IMR-90 (cell line): ENCODE results near the gene EGFR. TPM values are rescaled to one million over a fixed set of nuclear protein-coding genes. Genes with fewer than 3 reads are reported as not detected.

Experiments
- ATAC-seq: fragments of 200-7000 bp; cut with Tn5 transposase; 2 replicates; pipeline ENCODE4 v1.9.1; 2020; ENCODE audit warnings: low read depth, mild to moderate bottlenecking, moderate library complexity
- BruUV-seq: library from RNA; stranded (reverse); fragments of 400-500 nt; replicated peaks from 2 replicates; lab custom pipeline; 2021; lab: Mats Ljungman, UMichigan
- CTCF ChIA-PET: fragments of 300-600 bp; formaldehyde crosslinking; extraction: SDS; loops from one replicate; lab custom pipeline; 2021; ENCODE audit warnings: antibody characterized with exemption; lab: Yijun Ruan, JAX
- POLR2A ChIA-PET: fragments of 300-600 bp; sonication (Branson Sonifier 250); formaldehyde crosslinking; loops from one replicate; lab custom pipeline; 2022; ENCODE audit warnings: antibody characterized with exemption; ENCODE audit not compliant: unreplicated experiment; lab: Charles Lee
- DNase-seq: peaks from one replicate; pipeline ENCODE4 v3.0.0; 2013
- H2AFZ ChIP-seq: replicated peaks from 2 replicates; pipeline ENCODE3; 2013; ENCODE audit warnings: low read length, mild to moderate bottlenecking; ENCODE audit not compliant: poor library complexity
- H2AK5ac ChIP-seq: 2 replicates; pipeline ENCODE4 v1.6.1; 2013; ENCODE audit warnings: low read depth, low read length, inconsistent platforms
- H2AK9ac ChIP-seq: replicated peaks from 2 replicates; pipeline ENCODE3; 2013; ENCODE audit warnings: mild to moderate bottlenecking, low read depth, low read length, moderate library complexity; ENCODE audit not compliant: poor library complexity
- H2BK120ac ChIP-seq: 2 replicates; pipeline ENCODE4 v1.6.1; 2013; ENCODE audit warnings: low read depth, low read length, inconsistent platforms
- H2BK15ac ChIP-seq: 3 replicates; pipeline ENCODE4 v1.6.1; 2013; ENCODE audit warnings: low read depth, low read length, inconsistent platforms
- H2BK20ac ChIP-seq: 2 replicates; pipeline ENCODE4 v1.6.1; 2013; ENCODE audit warnings: low read depth, mild to moderate bottlenecking, inconsistent platforms, low read length, moderate library complexity
- H2BK5ac ChIP-seq: 2 replicates; pipeline ENCODE4 v1.6.1; 2013; ENCODE audit warnings: mild to moderate bottlenecking, low read depth, low read length, inconsistent platforms; ENCODE audit not compliant: poor library complexity, severe bottlenecking
- H3K14ac ChIP-seq: replicated peaks from 2 replicates; pipeline ENCODE4 v1.6.1; 2013; ENCODE audit warnings: low read depth, low read length, inconsistent platforms
- H3K18ac ChIP-seq: 2 replicates; pipeline ENCODE4 v1.6.1; 2013; ENCODE audit warnings: low read depth, low read length, control low read depth
- H3K23ac ChIP-seq: 2 replicates; pipeline ENCODE4 v1.6.1; 2013; ENCODE audit warnings: low read depth, low read length, inconsistent platforms
- H3K27ac ChIP-seq: 2 replicates; pipeline ENCODE4 v1.5.1; 2013; ENCODE audit warnings: mild to moderate bottlenecking, control low read depth, low read length; ENCODE audit not compliant: insufficient read depth
- H3K27me3 ChIP-seq: 2 replicates; pipeline ENCODE4 v1.6.1; 2013; ENCODE audit warnings: low read length; ENCODE audit not compliant: control insufficient read depth, insufficient read depth
- H3K36me3 ChIP-seq: 2 replicates; pipeline ENCODE4 v1.6.1; 2013; ENCODE audit warnings: low read length, mixed read lengths; ENCODE audit not compliant: control insufficient read depth, insufficient read depth
- H3K4ac ChIP-seq: 2 replicates; pipeline ENCODE4 v1.6.1; 2013; ENCODE audit warnings: low read depth, low read length, inconsistent platforms
- H3K4me1 ChIP-seq: 2 replicates; pipeline ENCODE4 v1.6.1; 2013; ENCODE audit warnings: low read length, mixed read lengths; ENCODE audit not compliant: control insufficient read depth, insufficient read depth
- H3K4me2 ChIP-seq: 2 replicates; pipeline ENCODE4 v1.6.1; 2013; ENCODE audit warnings: low read depth, mild to moderate bottlenecking, control low read depth, low read length, moderate library complexity
- H3K4me3 ChIP-seq: 2 replicates; pipeline ENCODE4 v1.5.1; 2013; ENCODE audit warnings: low read depth, mild to moderate bottlenecking, control low read depth, low read length, moderate library complexity; ENCODE audit not compliant: insufficient read depth
- H3K56ac ChIP-seq: 2 replicates; pipeline ENCODE4 v1.6.1; 2013; ENCODE audit warnings: low read length, inconsistent platforms; ENCODE audit not compliant: insufficient read depth; ENCODE audit errors: extremely low read depth
- H3K79me1 ChIP-seq, 2 experiments: 2 replicates each; pipeline ENCODE4 v1.6.1; 2013; ENCODE audit warnings: low read length in 2 of 2, inconsistent platforms in 1 of 2, low read depth in 1 of 2
- H3K9ac ChIP-seq: 2 replicates; pipeline ENCODE4 v1.6.1; 2013; ENCODE audit warnings: low read depth, low read length, control low read depth
- H3K9me1 ChIP-seq: 2 replicates; pipeline ENCODE4 v1.6.1; 2013; ENCODE audit warnings: low read length, inconsistent platforms; ENCODE audit not compliant: insufficient read depth
- H3K9me3 ChIP-seq: 2 replicates; pipeline ENCODE4 v1.6.1; 2013; ENCODE audit warnings: low read length; ENCODE audit not compliant: control insufficient read depth, insufficient read depth
- H4K20me1 ChIP-seq: 2 replicates; pipeline ENCODE4 v1.6.1; 2013; ENCODE audit warnings: low read length, inconsistent platforms; ENCODE audit not compliant: insufficient read depth
- H4K5ac ChIP-seq: 2 replicates; pipeline ENCODE4 v1.6.1; 2013; ENCODE audit warnings: mild to moderate bottlenecking, low read depth, low read length, control low read depth
- H4K8ac ChIP-seq, 2 experiments: 2 replicates each; pipeline ENCODE4 v1.6.1; 2013; ENCODE audit warnings: low read depth in 2 of 2, low read length in 2 of 2, control low read depth in 1 of 2, inconsistent platforms in 1 of 2
- H4K91ac ChIP-seq: 2 replicates; pipeline ENCODE4 v1.6.1; 2013; ENCODE audit warnings: low read depth, low read length, inconsistent platforms; ENCODE audit not compliant: insufficient read depth
- BHLHE40 ChIP-seq: fragments of 150-350 bp; IDR thresholded peaks from 2 replicates; pipeline ENCODE4 v1.6.1; 2016; ENCODE audit warnings: mild to moderate bottlenecking, low read depth, low read length
- CEBPB ChIP-seq: IDR thresholded peaks from 2 replicates; pipeline ENCODE4 v1.6.1; 2012; ENCODE audit warnings: low read depth, low read length, improper control_type of control experiment
- CHD1 ChIP-seq: IDR thresholded peaks from 2 replicates; pipeline ENCODE4 v1.6.1; 2012; ENCODE audit warnings: low read depth, low read length, improper control_type of control experiment
- CTCF ChIP-seq: conservative IDR thresholded peaks from 2 replicates; pipeline ENCODE4 v1.5.1; 2012; ENCODE audit warnings: mild to moderate bottlenecking, low read depth, low read length, improper control_type of control experiment
- ELK1 ChIP-seq: fragments of 150-350 bp; IDR thresholded peaks from 2 replicates; pipeline ENCODE4 v1.6.1; 2016; ENCODE audit warnings: low read depth, mild to moderate bottlenecking, low read length, moderate library complexity, borderline replicate concordance
- FOS ChIP-seq: fragments of 150-350 bp; IDR thresholded peaks from 2 replicates; pipeline ENCODE4 v1.6.1; 2016; ENCODE audit warnings: low read depth, low read length
- MAFK ChIP-seq: IDR thresholded peaks from 2 replicates; pipeline ENCODE4 v1.6.1; 2012; ENCODE audit warnings: low read depth, low read length, improper control_type of control experiment
- MAZ ChIP-seq: IDR thresholded peaks from 2 replicates; pipeline ENCODE4 v1.6.1; 2012; ENCODE audit warnings: low read depth, mild to moderate bottlenecking, low read length, improper control_type of control experiment, moderate library complexity, borderline replicate concordance
- MXI1 ChIP-seq: IDR thresholded peaks from 2 replicates; pipeline ENCODE4 v1.6.1; 2012; ENCODE audit warnings: low read depth, mild to moderate bottlenecking, low read length, moderate library complexity, borderline replicate concordance
- NFE2L2 ChIP-seq: fragments of 150-350 bp; IDR thresholded peaks from 2 replicates; pipeline ENCODE4 v1.6.1; 2016; ENCODE audit warnings: low read depth, mild to moderate bottlenecking, low read length
- POLR2A ChIP-seq: IDR thresholded peaks from 2 replicates; pipeline ENCODE4 v1.6.1; 2012; ENCODE audit warnings: mild to moderate bottlenecking, low read depth, low read length
- RAD21 ChIP-seq: IDR thresholded peaks from 2 replicates; pipeline ENCODE4 v1.6.1; 2012; ENCODE audit warnings: low read length, improper control_type of control experiment
- RCOR1 ChIP-seq: IDR thresholded peaks from 2 replicates; pipeline ENCODE4 v1.6.1; 2012; ENCODE audit warnings: mild to moderate bottlenecking, low read length, improper control_type of control experiment; ENCODE audit not compliant: insufficient replicate concordance
- RFX5 ChIP-seq: IDR thresholded peaks from 2 replicates; pipeline ENCODE4 v1.8.0; 2012; ENCODE audit warnings: low read depth, mild to moderate bottlenecking, low read length, moderate library complexity
- SMC3 ChIP-seq: fragments of 150-350 bp; IDR thresholded peaks from 2 replicates; pipeline ENCODE4 v1.6.1; 2016; ENCODE audit warnings: low read depth, mild to moderate bottlenecking, antibody characterized with exemption, low read length, moderate library complexity
- USF2 ChIP-seq: fragments of 150-350 bp; IDR thresholded peaks from 2 replicates; pipeline ENCODE4 v1.6.1; 2017; ENCODE audit warnings: mild to moderate bottlenecking, antibody characterized with exemption, low read length, low read depth
- WGBS, 2 experiments: methylation state at CpG; one replicate each; pipeline versions ENCODE4 v1.1.5 to v1.1.7; 2013; ENCODE audit warnings: missing lambda C conversion rate in 2 of 2; ENCODE audit not compliant: insufficient read length in 1 of 2; ENCODE audit errors: extremely low coverage in 2 of 2; 5-methylcytosine and 5-hydroxymethylcytosine counted together
- dilution Hi-C: fragments of 300-500 bp; cut with HindIII; formaldehyde crosslinking; loops from one replicate; pipeline ENCODE4 v1.14.3; 2018; ENCODE audit warnings: low sequenced_read_pairs; ENCODE audit not compliant: unreplicated experiment
- in situ Hi-C: fragments of 300-500 bp; cut with MboI; formaldehyde crosslinking; loops from 3 replicates; pipeline ENCODE4 v1.14.3; 2019; ENCODE audit warnings: low sequenced_read_pairs, inconsistent platforms, mixed read lengths
- intact Hi-C: fragments of 100-400 bp; cut with micrococcal nuclease; formaldehyde crosslinking; loops from 2 replicates; pipeline ENCODE4 v1.10.0; 2022
- polyA plus RNA-seq, 3 experiments: library from polyadenylated mRNA; depleted of rRNA; stranded (reverse); fragments of >200 nt; gene quantifications; 2 replicates each; pipeline ENCODE4 v1.2.3, GENCODE V29; 2012; ENCODE audit warnings: low replicate concordance in 1 of 3
- total RNA-seq: library from RNA; depleted of rRNA; stranded (reverse); fragments of >200 nt; gene quantifications from 2 replicates; pipeline ENCODE4 v1.2.3, GENCODE V29; 2012

EGFR gene
- total and polyA plus RNA-seq, 2 of the 4 experiments (the other 2 are of a cell fraction): 36.9 to 60.4 TPM

GRCh38 chr7:54995166-54995565 lies 23.7 kb upstream of the EGFR start:
- ChIA-PET POLR2A (interaction anchor here (0.8 kb wide), 1 partner anchor 24 kb away, joined by 3 read pairs; the partner anchor contains the start of gene EGFR), CTCF (no interaction called here)
- intact Hi-C loops (no loop called here), in situ Hi-C loops (no loop called here), dilution Hi-C loops (loop anchor here (5.0 kb wide), 1 partner anchor 33 kb away; no protein-coding TSS in a partner anchor)
- DNase-seq (no peak), ATAC-seq (no peak)
- Histone ChIP-seq H3K9me1 (peaks cover 18% of the 10 kb centered on the region), H3K79me1 (peaks cover 0 to 11% of the 10 kb centered on the region in 2 experiments; a peak in 1 of 4 replicates), H2BK20ac (peak overlapping the region; percentile 67), H3K4me3 (no peak overlapping the region), H3K36me3 (no peaks in the 10 kb centered on the region), H3K56ac (0 out of 2 replicates have a peak overlapping the region, but pooled peaks have one; percentile 1), H3K23ac (peak overlapping the region; percentile 52; the same call in 1 of the 2 replicates), H3K27ac (no peak overlapping the region; the same call in 1 of the 2 replicates), H2AK5ac (peak overlapping the region; percentile 93), H2BK120ac (peak overlapping the region; percentile 91), H3K4me2 (peak overlapping the region; percentile 52; the same call in 1 of the 2 replicates), H3K4me1 (peaks cover 13% of the 10 kb centered on the region), H3K9ac (no peak overlapping the region), H3K18ac (peak overlapping the region; percentile 74; the same call in 1 of the 2 replicates), H4K20me1 (no peaks in the 10 kb centered on the region), H2BK15ac (peak overlapping the region; percentile 85), H2AK9ac (no peak overlapping the region), H2AFZ (no peak overlapping the region), H4K8ac (peak overlapping the region; percentile 42 to 64), H3K14ac (peak overlapping the region; percentile 89), H4K5ac (peak overlapping the region; percentile 53; the same call in 1 of the 2 replicates), H4K91ac (peak overlapping the region; percentile 62; the same call in 1 of the 2 replicates), H2BK5ac (peak overlapping the region; percentile 27), H3K27me3 (no peaks in the 10 kb centered on the region), H3K9me3 (no peaks in the 10 kb centered on the region), H3K4ac (peak overlapping the region; percentile 93)
- TF ChIP-seq RAD21 (no peak), MXI1 (no peak), FOS (no peak), POLR2A (no peak), CEBPB (no peak), MAZ (no peak), NFE2L2 (no peak), RFX5 (no peak), BHLHE40 (no peak), CTCF (no peak), USF2 (no peak), RCOR1 (no peak), ELK1 (no peak), SMC3 (no peak), MAFK (no peak), CHD1 (no peak)
- no CpG with 5 or more reads among the region's 5 CpGs for WGBS, 2 experiments
- BruUV-seq: no TSS peak
